ENCODE results near the gene ZNF609. TPM values are rescaled to one million over a fixed set of nuclear protein-coding genes. Genes with fewer than 3 reads are reported as not detected.

The ZNF609 gene
- total and polyA plus RNA-seq, 10 of the 15 experiments (the other 5 are each of a cell fraction or from before 2014, with no cell fraction given): 5.1 to 35.3 (median 13.6) TPM

GRCh38 chr15:64423970-64424369, 36.4 kb upstream of the ZNF609 start (continued):
- TF ChIP-seq ZNF592 (IDR thresholded peaks at IDR 0.05) (peak; percentile 6; the same call in 1 of the 2 replicates), RAD21 (IDR thresholded peaks at IDR 0.05; ENCODE audit: insufficient read depth, low read depth, low read length) (no peak), NBN (IDR thresholded peaks at IDR 0.05) (peak; percentile 89), ZNF274 (IDR thresholded peaks at IDR 0.05; ENCODE audit: insufficient read depth, insufficient read length) (no peak), PML (IDR thresholded peaks at IDR 0.05; ENCODE audit: low read length) (no peak), CBX5 (IDR thresholded peaks at IDR 0.05; ENCODE audit: low read depth) (no peak), CHD2 (IDR thresholded peaks at IDR 0.05; ENCODE audit: borderline replicate concordance, low read depth, low read length) (peak; percentile 43; the same call in 1 of the 2 replicates), STAT3 (IDR thresholded peaks at IDR 0.05; ENCODE audit: low read depth, low read length) (no peak), WRNIP1 (IDR thresholded peaks at IDR 0.05; ENCODE audit: borderline replicate concordance, low read depth, low read length) (no peak), ZNF24 (IDR thresholded peaks at IDR 0.05) (no peak), CHD1 (IDR thresholded peaks at IDR 0.05; ENCODE audit: low read depth, low read length) (no peak), ZSCAN29 (IDR thresholded peaks at IDR 0.05) (no peak), MTA2 (IDR thresholded peaks at IDR 0.05; ENCODE audit: low read depth) (peak; percentile 95), EZH2 (IDR thresholded peaks at IDR 0.05; ENCODE audit: borderline replicate concordance, control insufficient read depth, low read depth, low read length) (no peak), CUX1 (IDR thresholded peaks at IDR 0.05; ENCODE audit: insufficient replicate concordance, low read depth, low read length) (no peak), POLR2AphosphoS2 (IDR thresholded peaks at IDR 0.05; ENCODE audit: low read depth, low read length) (no peak), BMI1 (IDR thresholded peaks at IDR 0.05; ENCODE audit: borderline replicate concordance) (peak; percentile 58; the same call in 1 of the 2 replicates), ATF2 (IDR thresholded peaks at IDR 0.05; ENCODE audit: low read length) (no peak)
